HPDE6-E6E7 (cell line): ENCODE data around the gene PEPD.
A peak's percentile ranks its signal among the peaks of the same experiment; 100 is the strongest.

Experiments used
- DNase-seq: peaks from one replicate; pipeline ENCODE4 v3.0.0; 2011; ENCODE audit warnings: missing footprints; ENCODE audit errors: extremely low spot score

Gene PEPD

GRCh38 chr19:33438987-33439781 lies 82.4 kb downstream of the PEPD start:
- no peak for DNase-seq

- no peak for DNase-seq
Observed at GRCh38 chr19:33437821-33438671, 83.5 kb downstream of the PEPD start.

GRCh38 chr19:33437393-33437820 lies 84.2 kb downstream of the PEPD start:
- no peak for DNase-seq

GRCh38 chr19:33436360-33437345 lies 84.9 kb downstream of the PEPD start:
- no peak for DNase-seq

DNA sequence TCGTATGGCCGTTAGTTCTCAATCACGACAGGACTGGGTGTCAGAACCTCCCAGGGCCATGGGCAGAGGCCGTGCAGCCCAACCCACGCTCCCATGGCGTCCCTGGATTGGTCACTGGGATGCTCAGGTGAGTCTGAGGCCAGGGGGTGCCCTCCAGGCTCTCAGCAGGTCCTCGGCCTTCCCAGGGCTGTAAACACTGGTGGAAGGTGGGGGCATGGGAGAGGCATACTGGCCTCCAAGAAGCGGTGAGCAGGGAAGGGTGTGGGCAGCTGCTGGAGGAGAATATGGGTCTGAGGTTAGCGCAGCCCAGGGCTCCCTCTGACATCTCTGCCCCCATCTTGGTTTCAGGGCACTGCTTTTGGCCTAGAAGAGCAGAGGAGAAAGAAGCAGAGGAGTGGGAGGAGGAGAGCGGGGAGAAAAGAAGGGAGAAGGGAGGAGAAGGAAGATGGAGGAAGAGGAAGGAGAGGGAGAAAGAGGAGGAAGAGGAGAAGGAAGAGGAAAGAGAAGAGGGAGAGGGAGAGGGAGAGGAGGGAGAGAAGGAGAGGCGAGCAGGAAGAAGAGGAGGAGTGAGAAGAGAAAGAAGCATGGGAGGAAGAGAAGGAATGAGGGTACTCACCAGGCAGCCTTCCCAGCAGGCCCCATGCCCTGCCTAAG lies 85.8 kb downstream of the PEPD start:
- no peak for DNase-seq

- DNase-seq = no peak
Observed at GRCh38 chr19:33434886-33435705, 86.5 kb downstream of the PEPD start.

DNA sequence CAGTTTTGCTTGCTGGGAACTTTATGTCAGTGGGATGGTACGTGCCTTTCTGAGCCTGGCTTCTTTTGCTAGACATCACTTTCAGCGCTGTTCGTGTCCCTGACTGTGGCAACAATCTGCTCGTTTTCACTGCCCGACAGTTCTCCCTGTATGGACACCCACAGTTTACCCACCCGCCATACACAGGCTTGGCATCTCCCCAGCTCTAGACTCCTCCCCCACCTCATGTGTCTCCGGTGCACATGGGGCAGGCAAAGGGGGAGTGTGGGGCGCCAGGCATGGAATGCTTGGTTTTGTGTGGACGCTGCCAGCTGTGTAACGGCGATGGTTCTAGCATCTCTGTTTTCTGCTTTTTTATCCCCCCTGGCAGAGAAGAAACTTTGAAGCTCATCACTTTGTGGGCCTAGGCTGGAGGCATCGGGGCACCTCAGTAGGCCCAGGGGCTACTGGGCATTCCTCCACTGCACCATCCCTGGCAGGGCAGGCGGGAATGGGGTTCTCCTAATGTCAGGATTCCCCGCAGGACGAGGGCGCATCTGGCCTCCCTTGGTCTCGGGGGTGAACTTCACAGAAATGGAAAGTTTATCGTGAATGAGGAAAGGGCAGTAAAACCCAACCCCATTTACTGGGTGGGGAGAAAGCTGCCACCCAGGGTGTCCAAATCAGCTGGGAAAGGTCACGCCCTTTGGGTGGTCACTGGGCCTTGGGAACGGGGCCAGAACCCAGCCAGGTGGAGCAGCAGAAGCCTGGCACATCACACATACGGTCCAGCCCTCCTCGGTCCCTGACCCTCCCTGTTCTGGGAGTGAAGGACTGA lies 87.3 kb downstream of the PEPD start:
- DNase-seq = no peak

DNA sequence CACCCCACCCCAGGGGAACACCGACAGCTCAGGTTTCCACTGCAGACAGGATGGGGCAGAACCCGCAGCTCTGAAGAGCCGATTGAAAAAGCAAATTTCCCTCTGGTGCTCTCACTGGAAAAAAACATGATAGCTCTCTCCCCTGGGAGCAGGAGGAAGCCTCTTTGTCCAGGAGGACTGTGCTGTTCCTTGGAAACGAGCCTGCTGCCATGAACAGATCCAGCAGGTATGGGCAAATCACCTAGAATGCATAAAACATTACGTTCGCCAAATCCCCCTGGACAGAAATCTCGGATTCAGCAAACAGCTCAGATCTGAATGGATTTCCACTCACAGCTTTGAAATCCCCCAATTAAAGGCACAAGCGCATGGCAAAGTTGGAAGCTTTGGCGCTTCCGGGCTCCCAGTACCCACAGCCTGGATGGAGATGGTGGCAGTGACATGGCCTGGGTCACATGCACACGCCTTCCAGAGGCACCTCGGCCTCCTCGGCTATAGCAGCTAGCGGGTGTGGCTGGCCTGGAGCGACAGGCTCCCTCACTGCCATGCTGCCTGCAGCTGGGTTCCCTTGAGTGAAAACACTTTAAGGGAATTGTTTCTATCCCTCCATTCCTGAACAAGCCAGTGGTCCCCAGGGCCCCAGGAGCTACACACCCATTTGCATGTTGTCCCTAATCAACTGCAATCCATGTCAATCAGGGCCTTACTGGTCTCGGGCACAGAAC lies 89.0 kb downstream of the PEPD start:
- no peak for DNase-seq

DNA sequence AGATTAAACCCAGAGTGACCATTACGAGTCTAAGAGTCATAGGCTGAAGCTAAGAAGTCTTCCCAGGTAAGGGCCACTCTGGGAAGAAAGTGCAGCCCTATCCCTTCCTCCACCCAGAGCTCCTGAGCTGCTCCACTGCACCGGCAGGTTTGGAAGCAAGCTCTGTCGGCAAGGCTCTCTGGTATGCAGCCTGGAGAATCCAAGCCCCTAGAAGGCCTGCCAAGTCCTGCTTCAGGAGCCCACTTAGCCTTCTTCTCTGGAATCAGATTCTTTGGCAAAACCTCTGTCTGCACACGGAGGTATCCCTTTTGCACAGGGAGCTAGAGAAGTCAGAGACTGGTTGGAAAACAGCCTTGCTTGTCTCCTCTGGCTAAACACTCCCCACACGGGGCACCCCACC lies 89.6 kb downstream of the PEPD start:
- DNase-seq = no peak

DNA sequence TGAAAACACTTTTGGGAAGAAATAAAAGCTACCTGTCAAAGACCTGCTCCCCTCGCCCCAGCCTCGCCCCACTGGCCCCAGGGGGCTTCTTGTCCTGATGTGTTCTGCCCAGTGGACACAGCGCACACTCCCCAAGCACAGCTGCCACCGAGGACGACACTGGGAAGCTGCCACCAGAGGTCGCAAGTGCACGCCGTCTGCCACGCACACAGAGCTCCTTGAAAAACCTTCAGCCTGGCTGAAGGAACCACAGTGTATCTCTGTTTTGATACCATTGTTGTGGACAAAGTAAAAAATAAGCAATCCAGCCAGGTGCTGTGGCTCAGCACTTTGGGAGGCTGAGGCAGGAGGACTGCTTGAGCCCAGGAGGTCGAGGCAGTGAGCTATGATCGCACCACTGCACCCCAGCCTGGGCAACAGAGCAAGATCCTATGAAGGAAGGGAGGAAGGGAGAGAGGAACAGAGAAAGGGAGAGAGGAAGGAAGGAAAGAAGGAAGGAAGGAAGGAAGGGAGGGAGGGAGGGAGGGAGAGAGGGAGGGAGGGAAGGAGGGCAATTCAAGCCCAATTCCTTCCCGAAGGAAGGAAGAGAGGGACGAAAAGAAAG lies 90.8 kb downstream of the PEPD start:
- peak; percentile 60 for DNase-seq

- no peak for DNase-seq
Observed at GRCh38 chr19:33429891-33430673, 91.5 kb downstream of the PEPD start.

GRCh38 chr19:33428627-33429125 lies 92.9 kb downstream of the PEPD start:
- DNase-seq = no peak

DNA sequence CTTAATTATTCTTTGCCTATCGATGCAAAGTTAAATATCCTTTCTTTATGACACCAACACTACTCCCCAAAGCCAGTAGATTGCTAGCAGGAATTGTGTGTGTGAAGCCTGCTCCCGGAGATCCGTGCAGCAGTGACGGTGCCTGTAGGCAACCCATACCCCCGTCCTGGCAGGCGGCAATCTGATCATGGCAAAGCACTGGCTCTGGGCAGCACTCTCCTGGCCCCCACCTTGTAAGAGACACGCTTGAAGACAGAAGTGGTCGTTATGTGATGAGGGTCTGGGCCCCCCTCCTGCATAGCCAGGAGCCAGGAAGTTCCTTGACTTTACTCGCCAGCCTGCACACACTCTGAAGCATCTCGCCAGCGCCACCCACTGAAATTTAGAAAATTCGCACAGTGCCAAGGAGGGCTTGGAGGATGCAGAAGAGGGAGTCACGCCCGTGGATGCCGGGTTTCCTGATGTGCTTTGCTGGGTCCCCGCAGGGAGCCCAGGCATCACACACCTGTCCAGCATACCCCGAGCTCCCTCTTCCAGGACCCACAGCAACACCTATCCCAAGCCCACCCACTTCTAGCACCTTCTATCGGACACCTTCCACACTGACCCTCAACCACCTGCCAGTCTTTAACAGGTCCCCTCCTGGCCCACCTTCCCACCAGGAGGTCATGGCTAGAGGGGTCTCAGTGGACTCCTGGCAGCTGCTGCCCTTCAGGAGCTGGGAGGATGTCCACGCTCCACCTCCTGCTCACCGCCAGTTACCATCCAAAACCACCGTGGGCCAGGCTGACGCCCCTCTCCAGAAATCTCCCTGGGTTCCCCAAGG lies 93.6 kb downstream of the PEPD start:
- no peak for DNase-seq

GRCh38 chr19:33426621-33427361 lies 94.8 kb downstream of the PEPD start:
- no peak for DNase-seq

GRCh38 chr19:33424181-33424580 lies 97.4 kb downstream of the PEPD start:
- no peak for DNase-seq
